Body of pancreas (tissue), 4 donors: Measurements from ENCODE around the gene BDNF.

Experiments used
- CTCF ChIP-seq, 7 experiments: fragments of 450-650 bp in 4 of 7; fragments of 200-600 bp in 3 of 7; sonication (generic) in 3 of 7; IDR thresholded peaks; one replicate each; pipeline ENCODE4 v1.5.1; 2016 to 2019; ENCODE audit warnings: antibody characterized with exemption in 7 of 7
- POLR2A ChIP-seq, 3 donors: fragments of 450-650 bp; IDR thresholded peaks; one replicate each; pipeline ENCODE4 v1.6.1; 2016; ENCODE audit warnings: antibody characterized with exemption in 3 of 3, mild to moderate bottlenecking in 2 of 3

GRCh38 chr11:27650988-27651387 lies 49.3 kb downstream of the BDNF start:
- TF ChIP-seq CTCF (IDR thresholded peaks at IDR 0.05) (no peak), POLR2A (IDR thresholded peaks at IDR 0.05) (no peak)
